SK-N-SH treated with all-trans-retinoic acid at 6 μM for 48 hours (cell line): Measurements from ENCODE around the gene ATP8A2.

Source experiments
- ATAC-seq: fragments of 200-7000 bp; cut with Tn5 transposase; 3 replicates; pipeline ENCODE4 v1.9.1; 2020; ENCODE audit warnings: mild to moderate bottlenecking, moderate library complexity
- ARNTL ChIP-seq: fragments of 450-650 bp; formaldehyde crosslinking; IDR thresholded peaks from 2 replicates; pipeline ENCODE4 v1.5.0; 2020; ENCODE audit warnings: low read depth, mild to moderate bottlenecking, moderate library complexity, borderline replicate concordance
- BACH2 ChIP-seq: fragments of 250-450 bp; sonication (Bioruptor Pico); IDR thresholded peaks from 2 replicates; pipeline ENCODE4 v1.9.0; 2021; ENCODE audit warnings: mild to moderate bottlenecking, borderline replicate concordance
- CREB5 ChIP-seq: fragments of 250-450 bp; sonication (Bioruptor Pico); IDR thresholded peaks from 2 replicates; pipeline ENCODE4 v1.5.1; 2020; ENCODE audit warnings: low read depth, mild to moderate bottlenecking, moderate library complexity
- CSDC2 ChIP-seq: fragments of 250-450 bp; sonication (Bioruptor Pico); IDR thresholded peaks from 2 replicates; pipeline ENCODE4 v1.5.0; 2020; ENCODE audit warnings: mild to moderate bottlenecking, moderate library complexity
- ESRRG ChIP-seq: fragments of 250-450 bp; sonication (Bioruptor Pico); IDR thresholded peaks from 2 replicates; pipeline ENCODE4 v1.6.1; 2021; ENCODE audit warnings: mild to moderate bottlenecking
- GLIS3 ChIP-seq: fragments of 250-450 bp; sonication (Bioruptor Pico); IDR thresholded peaks from 2 replicates; pipeline ENCODE4 v1.5.0; 2020; ENCODE audit warnings: mild to moderate bottlenecking, moderate library complexity
- ISL1 ChIP-seq: fragments of 250-450 bp; sonication (Bioruptor Pico); IDR thresholded peaks from 2 replicates; pipeline ENCODE4 v2.1.2; 2022; ENCODE audit warnings: mild to moderate bottlenecking, moderate library complexity
- OSR1 ChIP-seq: fragments of 250-450 bp; sonication (Bioruptor Pico); IDR thresholded peaks from 2 replicates; pipeline ENCODE4 v1.8.0; 2022; ENCODE audit warnings: moderate library complexity, mild to moderate bottlenecking, inconsistent platforms
- PATZ1 ChIP-seq: fragments of 250-450 bp; sonication (Bioruptor Pico); IDR thresholded peaks from 2 replicates; pipeline ENCODE4 v1.8.0; 2020; ENCODE audit warnings: mild to moderate bottlenecking, moderate library complexity, borderline replicate concordance
- POU6F1 ChIP-seq: fragments of 250-450 bp; sonication (Bioruptor Pico); IDR thresholded peaks from 2 replicates; pipeline ENCODE4 v1.8.0; 2021; ENCODE audit warnings: low read depth, mild to moderate bottlenecking, moderate library complexity, borderline replicate concordance
- PPARA ChIP-seq: fragments of 250-450 bp; sonication (Bioruptor Pico); IDR thresholded peaks from 2 replicates; pipeline ENCODE4 v1.5.0; 2020; ENCODE audit warnings: mild to moderate bottlenecking, borderline replicate concordance
- RARB ChIP-seq: fragments of 250-450 bp; sonication (Bioruptor Pico); IDR thresholded peaks from 2 replicates; pipeline ENCODE4 v1.8.0; 2021; ENCODE audit warnings: mild to moderate bottlenecking, moderate library complexity
- TCF4 ChIP-seq: fragments of 250-450 bp; sonication (Bioruptor Pico); IDR thresholded peaks from 2 replicates; pipeline ENCODE4 v1.8.0; 2021; ENCODE audit warnings: mild to moderate bottlenecking, moderate library complexity, borderline replicate concordance
- TOX ChIP-seq: fragments of 250-450 bp; sonication (Bioruptor Pico); IDR thresholded peaks from 2 replicates; pipeline ENCODE4 v1.8.0; 2021; ENCODE audit warnings: mild to moderate bottlenecking, moderate library complexity, borderline replicate concordance
- TSHZ2 ChIP-seq: fragments of 250-450 bp; sonication (Bioruptor Pico); IDR thresholded peaks from 2 replicates; pipeline ENCODE4 v1.5.0; 2020; ENCODE audit warnings: mild to moderate bottlenecking, moderate library complexity
- ZC3H10 ChIP-seq: fragments of 250-450 bp; sonication (Bioruptor Pico); IDR thresholded peaks from 2 replicates; pipeline ENCODE4 v1.5.1; 2021; ENCODE audit warnings: mild to moderate bottlenecking, moderate library complexity
- ZFP3 ChIP-seq: fragments of 250-450 bp; sonication (Bioruptor Pico); IDR thresholded peaks from 2 replicates; pipeline ENCODE4 v1.5.0; 2020; ENCODE audit warnings: mild to moderate bottlenecking, moderate library complexity
- ZFP30 ChIP-seq: fragments of 450-650 bp; formaldehyde crosslinking; IDR thresholded peaks from 2 replicates; pipeline ENCODE4 v1.5.0; 2022; ENCODE audit warnings: mild to moderate bottlenecking, moderate library complexity
- ZNF565 ChIP-seq: fragments of 450-650 bp; formaldehyde crosslinking; conservative IDR thresholded peaks from 2 replicates; pipeline ENCODE4 v1.5.0; 2020; ENCODE audit warnings: low read depth, mild to moderate bottlenecking, moderate library complexity
- ZNF70 ChIP-seq: fragments of 450-650 bp; formaldehyde crosslinking; IDR thresholded peaks from 2 replicates; pipeline ENCODE4 v1.5.0; 2020; ENCODE audit warnings: mild to moderate bottlenecking, moderate library complexity
- ZNF8 ChIP-seq: fragments of 450-650 bp; formaldehyde crosslinking; IDR thresholded peaks from 2 replicates; pipeline ENCODE4 v1.5.0; 2020; ENCODE audit warnings: mild to moderate bottlenecking, moderate library complexity
- TF ChIP-seq, protein P1 (sequence below): fragments of 250-450 bp; sonication (Bioruptor Pico); IDR thresholded peaks from 2 replicates; pipeline ENCODE4 v1.5.1; 2021; ENCODE audit warnings: mild to moderate bottlenecking, moderate library complexity

ATP8A2 gene

DNA sequence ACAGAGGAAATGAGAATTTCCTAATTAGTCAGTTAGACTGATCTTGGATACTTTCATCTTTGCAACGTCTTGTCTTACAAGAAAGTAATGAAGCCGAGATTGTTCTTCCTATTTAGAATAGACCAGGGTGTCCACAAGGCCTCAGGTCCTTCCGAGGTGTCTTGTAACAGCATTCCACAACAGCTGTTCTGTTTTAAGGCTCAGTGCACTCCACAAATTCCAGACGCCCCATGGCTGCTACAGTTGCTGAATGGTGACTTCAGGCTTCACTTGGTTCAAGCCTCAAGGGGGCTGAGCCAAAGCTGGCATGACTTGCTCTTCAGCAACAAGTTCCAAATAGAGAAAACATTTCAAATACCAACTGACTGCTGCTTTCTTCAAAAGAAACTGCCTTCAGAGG lies 536.6 kb downstream of the ATP8A2 start:
- TF ChIP-seq GLIS3 (no peak), ISL1 (CRISPR knock-in tag) (no peak), BACH2 (no peak), TSHZ2 (CRISPR knock-in tag) (no peak), ZNF70 (no peak), RARB (CRISPR knock-in tag) (no peak), ARNTL (CRISPR knock-in tag) (no peak), ZNF8 (CRISPR knock-in tag) (no peak), PATZ1 (no peak), CREB5 (CRISPR knock-in tag) (no peak), POU6F1 (CRISPR knock-in tag) (no peak), ZFP30 (no peak), ZC3H10 (CRISPR knock-in tag) (no peak)
- TF ChIP-seq, protein P1, sequence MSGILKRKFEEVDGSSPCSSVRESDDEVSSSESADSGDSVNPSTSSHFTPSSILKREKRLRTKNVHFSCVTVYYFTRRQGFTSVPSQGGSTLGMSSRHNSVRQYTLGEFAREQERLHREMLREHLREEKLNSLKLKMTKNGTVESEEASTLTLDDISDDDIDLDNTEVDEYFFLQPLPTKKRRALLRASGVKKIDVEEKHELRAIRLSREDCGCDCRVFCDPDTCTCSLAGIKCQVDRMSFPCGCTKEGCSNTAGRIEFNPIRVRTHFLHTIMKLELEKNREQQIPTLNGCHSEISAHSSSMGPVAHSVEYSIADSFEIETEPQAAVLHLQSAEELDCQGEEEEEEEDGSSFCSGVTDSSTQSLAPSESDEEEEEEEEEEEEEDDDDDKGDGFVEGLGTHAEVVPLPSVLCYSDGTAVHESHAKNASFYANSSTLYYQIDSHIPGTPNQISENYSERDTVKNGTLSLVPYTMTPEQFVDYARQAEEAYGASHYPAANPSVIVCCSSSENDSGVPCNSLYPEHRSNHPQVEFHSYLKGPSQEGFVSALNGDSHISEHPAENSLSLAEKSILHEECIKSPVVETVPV (CRISPR knock-in tag), result no peak
- ATAC-seq, result no peak

GRCh38 chr13:25910243-25910642 lies 538.5 kb downstream of the ATP8A2 start:
- no peak for ATAC-seq
- no peak for TF ChIP-seq TCF4 (CRISPR knock-in tag)
- TF ChIP-seq, protein P1 (CRISPR knock-in tag), result no peak
- TF ChIP-seq ZC3H10 (CRISPR knock-in tag), result no peak
- TF ChIP-seq ESRRG (CRISPR knock-in tag), result no peak
- TF ChIP-seq PPARA, result no peak
- no peak for TF ChIP-seq TOX (CRISPR knock-in tag)
- no peak for TF ChIP-seq ISL1 (CRISPR knock-in tag)
- TF ChIP-seq ZFP3 (CRISPR knock-in tag), result no peak

GRCh38 chr13:25910991-25911419 lies 539.2 kb downstream of the ATP8A2 start:
- no peak for ATAC-seq
- TF ChIP-seq PATZ1 (no peak), GLIS3 (no peak), ZFP3 (CRISPR knock-in tag) (no peak), ZNF565 (CRISPR knock-in tag) (no peak), CREB5 (CRISPR knock-in tag) (no peak), ZC3H10 (CRISPR knock-in tag) (no peak), ESRRG (CRISPR knock-in tag) (no peak), ISL1 (CRISPR knock-in tag) (no peak), POU6F1 (CRISPR knock-in tag) (no peak), OSR1 (CRISPR knock-in tag) (no peak), CSDC2 (no peak)
